Stimulated activated CD4-positive, alpha-beta T cell treated with anti-CD3 and anti-CD28 coated beads, Interleukin-15, amount 100 ng/mL, for 24 hours (primary cell): ENCODE measurements around the gene FAM131B.
"Not testable (repeated sequence)": the region's sequence is repeated elsewhere in the genome, so short reads cannot be mapped to it uniquely, and the experiment has no call there.

Experiments used
- DNase-seq: peaks from one replicate; pipeline ENCODE4 v3.0.0-alpha.2; 2020

Gene FAM131B

GRCh38 chr7:143394777-143395176 lies 32.3 kb upstream of the FAM131B start:
- no peak for DNase-seq

- DNase-seq, result no peak
These were observed 31.6 kb upstream of the FAM131B start for GRCh38 chr7:143394068-143394467.

- no peak for DNase-seq
These were observed 30.9 kb upstream of the FAM131B start for GRCh38 chr7:143393267-143394041.

- no peak for DNase-seq
These were observed 30.4 kb upstream of the FAM131B start for GRCh38 chr7:143392875-143393266.

GRCh38 chr7:143392427-143392826 lies 29.9 kb upstream of the FAM131B start:
- not testable (repeated sequence) for DNase-seq

GRCh38 chr7:143391462-143392404 lies 29.2 kb upstream of the FAM131B start:
- no peak for DNase-seq

- DNase-seq, result no peak
These were observed 28.3 kb upstream of the FAM131B start for GRCh38 chr7:143390773-143391317.

GRCh38 chr7:143390104-143390772 lies 27.7 kb upstream of the FAM131B start:
- no peak for DNase-seq

GRCh38 chr7:143389316-143390103 lies 27.0 kb upstream of the FAM131B start:
- no peak for DNase-seq

- no peak for DNase-seq
These were observed 26.1 kb upstream of the FAM131B start for GRCh38 chr7:143388491-143389101.

- no peak for DNase-seq
These were observed 25.5 kb upstream of the FAM131B start for GRCh38 chr7:143388051-143388450.

- DNase-seq, result no peak
These were observed 24.9 kb upstream of the FAM131B start for GRCh38 chr7:143387156-143387975.

- no peak for DNase-seq
These were observed 23.6 kb upstream of the FAM131B start for GRCh38 chr7:143385891-143386781.

GRCh38 chr7:143384661-143385631 lies 22.4 kb upstream of the FAM131B start:
- no peak for DNase-seq

- DNase-seq, result no peak
These were observed 21.6 kb upstream of the FAM131B start for GRCh38 chr7:143384148-143384547.

GRCh38 chr7:143383642-143383957 lies 21.1 kb upstream of the FAM131B start:
- DNase-seq, result no peak

- DNase-seq, result no peak
These were observed 20.5 kb upstream of the FAM131B start for GRCh38 chr7:143382791-143383641.
